GM04503 (cell line): ENCODE results near the gene CCDC187.

Experiments used
- DNase-seq: peaks from one replicate; pipeline ENCODE4 v3.0.0-alpha.2; 2012; ENCODE audit warnings: low read depth

The CCDC187 gene

DNA sequence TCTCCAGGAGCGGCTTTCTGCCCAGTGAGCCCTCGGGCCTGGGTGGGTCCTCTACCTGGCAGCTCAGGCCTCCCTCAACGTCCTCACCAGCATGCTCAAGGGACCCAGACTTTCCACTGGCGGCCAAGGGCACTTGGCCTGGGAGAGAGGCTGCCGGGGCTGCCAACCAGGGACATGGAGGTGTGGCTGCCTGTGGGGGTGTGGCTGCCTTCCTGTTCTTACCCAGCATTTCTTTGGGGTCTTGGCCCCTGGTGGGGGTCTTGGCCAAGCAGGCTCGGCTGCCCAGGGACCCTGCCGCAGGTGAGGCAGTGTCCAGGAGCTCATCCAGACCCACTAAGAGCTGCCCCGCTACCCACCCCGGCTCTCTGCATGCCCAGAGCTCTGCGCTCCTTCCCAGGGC is 51.0 kb downstream of the CCDC187 start:
- no peak for DNase-seq

DNA sequence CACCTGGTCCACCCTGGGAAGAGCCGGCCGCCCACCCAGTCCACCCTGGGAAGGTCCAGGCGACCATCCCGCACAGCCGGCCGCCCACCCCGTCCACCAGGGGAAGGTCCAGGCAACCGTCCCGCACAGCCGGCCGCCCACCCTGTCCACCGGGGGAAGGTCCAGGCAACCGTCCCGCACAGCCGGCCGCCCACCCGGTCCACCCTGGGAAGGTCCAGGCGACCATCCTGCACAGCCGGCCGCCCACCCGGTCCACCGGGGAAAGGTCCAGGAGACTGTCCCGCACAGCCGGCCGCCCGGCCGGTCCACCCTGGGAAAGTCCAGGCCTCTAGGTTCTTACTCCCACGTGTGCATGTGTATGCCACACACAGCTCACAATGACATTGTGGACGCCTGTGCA is 51.6 kb downstream of the CCDC187 start:
- DNase-seq, result no peak

DNA sequence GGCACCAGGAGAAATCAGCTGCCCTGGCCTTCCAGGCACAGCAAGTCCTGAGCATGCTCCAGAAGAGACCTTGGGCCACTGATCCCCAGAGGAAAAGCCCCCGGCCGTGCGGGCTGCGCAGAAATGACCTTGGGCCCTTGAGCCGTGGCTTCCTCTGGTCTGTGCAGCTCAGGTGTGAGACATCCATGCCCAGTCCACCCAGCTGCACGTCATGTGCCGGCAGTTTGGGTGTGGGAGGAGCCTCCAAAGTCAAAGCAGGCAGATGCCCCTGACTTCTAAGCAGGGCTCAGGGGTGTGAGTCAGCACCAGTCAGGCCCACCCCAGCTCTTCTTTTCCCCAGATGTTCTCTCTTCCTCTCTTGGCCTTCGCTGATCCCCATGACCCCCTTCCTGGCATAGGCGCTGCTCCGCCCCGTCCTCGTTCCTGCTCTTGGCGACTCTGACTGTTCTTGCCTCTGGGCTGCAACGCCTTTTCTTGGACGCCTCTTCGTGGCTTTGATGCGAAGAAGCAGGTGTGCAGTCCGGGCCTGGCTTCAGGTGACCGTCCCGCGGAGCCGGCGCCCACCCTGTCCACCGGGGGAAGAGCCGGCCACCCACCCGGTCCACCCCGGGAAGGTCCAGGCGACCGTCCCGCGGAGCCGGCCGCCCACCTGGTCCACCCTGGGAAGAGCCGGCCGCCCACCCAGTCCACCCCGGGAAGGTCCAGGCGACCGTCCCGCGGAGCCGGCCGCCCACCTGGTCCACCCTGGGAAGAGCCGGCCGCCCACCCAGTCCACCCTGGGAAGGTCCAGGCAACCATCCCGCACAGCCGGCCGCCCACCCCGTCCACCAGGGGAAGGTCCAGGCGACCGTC is 52.4 kb downstream of the CCDC187 start:
- no peak for DNase-seq

DNA sequence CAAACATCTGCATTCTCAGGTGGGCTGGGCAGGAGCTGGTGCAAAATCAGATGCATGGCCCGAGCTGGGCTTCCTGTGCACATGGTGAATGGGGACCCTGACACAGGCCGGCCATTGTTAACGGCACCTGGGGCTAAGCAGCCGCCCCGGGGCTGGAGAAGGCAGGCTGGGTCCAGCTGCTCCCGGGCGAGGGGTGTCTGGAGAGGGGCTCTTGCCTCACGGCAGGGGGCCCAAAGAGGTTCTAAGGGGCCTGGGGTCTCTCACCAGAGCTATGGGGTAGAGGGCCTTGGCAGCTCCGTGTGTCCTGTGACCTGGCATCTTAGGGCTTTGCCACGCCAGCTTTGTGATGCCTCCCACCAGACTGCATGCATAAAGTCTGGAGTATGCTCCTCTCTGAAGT is 53.2 kb downstream of the CCDC187 start:
- DNase-seq, result no peak

DNA sequence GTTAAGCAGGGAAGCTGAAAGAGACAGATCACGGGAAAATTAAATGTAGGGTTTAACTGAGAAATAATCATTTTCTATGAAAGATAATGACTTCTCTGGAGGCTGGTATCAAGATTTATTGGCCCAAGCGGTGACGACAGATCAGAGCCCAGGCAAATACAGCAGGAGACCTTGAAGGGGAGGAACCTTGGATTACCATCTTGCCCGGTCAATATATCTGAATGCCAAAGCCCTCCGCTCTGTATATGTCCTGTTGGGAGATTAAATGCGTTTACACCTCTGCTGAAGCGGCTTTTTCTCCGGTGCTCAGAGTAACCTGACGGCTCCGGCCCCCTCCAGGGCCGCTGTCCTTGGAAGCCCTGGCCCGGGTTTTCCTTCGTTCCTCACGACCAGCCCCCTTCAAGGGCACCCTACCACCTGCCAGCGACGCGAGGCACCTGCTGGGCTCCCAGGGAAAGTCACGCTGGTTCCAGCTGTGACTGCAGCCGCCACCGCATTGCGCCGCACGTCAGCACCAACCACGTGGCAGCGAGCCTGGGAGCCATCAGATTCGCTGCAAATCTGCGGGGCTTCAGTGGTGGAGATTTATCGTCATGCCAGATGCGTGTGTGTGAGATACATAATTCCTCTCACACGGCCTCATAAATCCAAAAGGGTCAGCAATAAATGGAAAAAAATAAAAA is 53.9 kb downstream of the CCDC187 start:
- no peak for DNase-seq

DNA sequence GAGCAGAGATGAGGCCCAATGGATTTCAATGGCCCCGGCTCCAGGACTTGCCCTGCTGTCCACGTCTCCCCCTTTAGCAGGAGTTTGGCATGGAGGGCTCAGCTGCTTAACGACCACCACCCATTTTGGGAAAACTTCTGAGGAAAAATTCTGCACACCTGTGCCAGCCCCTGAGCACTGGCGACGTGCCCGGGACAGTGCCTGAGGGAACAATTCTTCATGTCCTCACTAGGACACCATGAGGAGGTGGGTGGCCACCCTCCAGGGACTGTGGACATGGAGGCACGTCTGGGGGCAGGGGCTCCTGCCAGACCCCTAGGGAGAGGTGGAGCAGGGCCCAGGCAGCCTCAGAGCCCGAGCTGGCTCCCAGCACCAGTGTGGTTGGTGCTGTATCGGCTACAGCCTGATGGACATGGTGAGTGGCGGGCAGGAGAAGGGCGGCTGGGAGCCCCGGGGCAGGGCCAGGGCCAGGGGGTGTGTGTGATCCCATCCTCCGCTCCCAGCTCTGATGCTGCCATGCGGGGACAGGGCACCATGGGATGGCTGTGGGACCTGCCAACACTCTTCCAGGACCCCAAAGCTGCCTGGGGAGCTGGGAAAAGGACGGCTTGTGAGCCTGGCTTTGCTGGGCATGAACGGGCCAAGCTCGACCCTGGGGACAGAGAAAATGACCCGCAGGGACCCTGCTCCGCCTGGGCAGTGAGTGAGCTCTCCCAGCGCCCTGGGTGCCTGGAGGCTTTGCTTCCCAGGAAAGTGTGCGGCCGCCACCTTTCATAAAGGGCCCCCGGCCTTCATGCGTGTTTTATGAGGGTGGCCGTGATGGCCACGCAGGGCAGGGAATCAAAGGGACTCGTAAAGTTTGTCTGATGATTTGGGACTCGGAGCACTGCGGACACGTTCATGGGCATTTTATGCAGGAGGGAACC is 54.7 kb downstream of the CCDC187 start:
- no peak for DNase-seq

DNA sequence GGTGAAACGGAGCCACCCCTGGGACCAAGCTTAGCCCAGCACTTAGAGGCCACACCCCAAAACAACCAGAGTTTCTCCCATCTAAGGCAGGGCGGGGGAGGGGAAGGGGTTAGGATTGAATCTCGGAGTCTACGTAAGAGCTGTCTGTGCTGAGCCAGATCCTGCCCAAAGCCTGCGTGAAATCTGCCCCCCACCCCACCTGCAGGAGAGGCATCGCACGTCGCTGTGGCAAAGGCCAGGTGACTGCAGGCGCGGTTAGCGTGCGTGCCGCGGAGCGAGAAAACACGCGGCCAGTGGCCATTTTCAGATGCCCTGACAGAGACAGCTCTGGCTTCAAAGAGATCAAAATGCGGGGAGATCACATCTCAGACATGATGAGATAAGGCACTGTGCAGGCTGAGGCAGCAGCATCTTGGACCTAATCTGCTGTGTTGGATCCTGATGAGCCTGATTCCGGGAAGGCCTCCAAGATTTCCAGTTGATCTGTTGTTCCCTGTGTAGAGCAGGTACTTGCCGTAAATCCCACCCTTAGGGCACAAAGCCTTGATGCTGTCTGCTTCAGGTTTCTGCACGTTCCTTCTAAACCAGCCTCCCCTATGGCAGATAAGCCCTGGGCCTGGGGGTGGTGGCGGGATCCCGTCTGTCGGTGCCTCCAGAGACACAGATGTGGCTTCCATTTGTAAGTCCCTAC is 55.8 kb downstream of the CCDC187 start:
- DNase-seq, result no peak

DNA sequence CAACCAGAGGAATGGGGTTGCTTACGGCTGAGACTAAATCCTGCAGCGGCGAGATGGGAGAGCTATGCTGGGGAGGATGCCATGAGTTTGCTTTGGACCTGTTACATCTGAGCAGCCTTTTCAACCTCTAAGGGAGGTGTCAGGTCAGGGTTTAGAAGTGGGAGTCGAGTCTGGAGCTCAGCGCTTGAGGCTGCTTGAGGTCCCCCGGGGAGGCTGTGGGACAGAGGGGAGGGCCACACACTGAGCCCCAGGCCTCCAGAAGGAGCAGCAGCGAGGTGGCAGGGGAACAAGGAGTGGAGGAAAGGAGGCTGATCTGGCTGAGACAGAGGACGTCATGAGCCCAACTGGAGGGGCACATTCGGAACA is 56.4 kb downstream of the CCDC187 start:
- no peak for DNase-seq

DNA sequence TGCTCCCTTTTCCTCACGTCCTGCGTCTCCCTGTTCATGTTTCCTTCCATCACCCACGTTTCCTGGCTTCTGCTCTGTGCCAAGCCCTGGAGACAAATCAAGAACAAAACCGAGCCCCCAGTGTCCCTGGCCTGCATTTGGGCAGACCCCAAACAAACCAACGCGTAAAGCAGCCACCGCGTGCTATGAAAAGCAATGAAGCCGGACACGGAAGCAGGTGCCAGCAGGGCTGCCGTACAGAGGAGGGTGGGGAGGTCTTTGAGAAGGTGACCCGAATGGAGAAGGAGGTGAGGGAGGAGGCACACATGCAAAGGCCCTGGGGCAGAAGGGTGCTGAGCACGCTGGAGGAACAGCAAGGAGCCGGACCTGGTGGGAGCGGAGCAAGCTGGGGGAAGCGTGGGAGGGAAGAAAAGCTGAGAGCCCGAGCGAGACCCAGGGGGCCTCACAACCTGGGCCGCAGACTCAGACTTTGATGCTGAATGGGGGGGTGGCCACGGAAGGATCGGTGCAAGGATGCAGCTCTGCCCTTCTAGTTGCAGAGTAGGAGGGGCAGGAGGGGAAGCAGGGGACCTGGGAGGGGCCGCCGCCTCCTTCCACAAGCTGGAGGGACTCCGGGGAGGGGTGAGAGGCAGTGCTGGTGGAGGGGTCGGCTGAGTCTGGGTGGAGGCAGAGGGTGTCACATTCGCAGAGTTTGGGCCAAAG is 56.9 kb downstream of the CCDC187 start:
- DNase-seq, result no peak

DNA sequence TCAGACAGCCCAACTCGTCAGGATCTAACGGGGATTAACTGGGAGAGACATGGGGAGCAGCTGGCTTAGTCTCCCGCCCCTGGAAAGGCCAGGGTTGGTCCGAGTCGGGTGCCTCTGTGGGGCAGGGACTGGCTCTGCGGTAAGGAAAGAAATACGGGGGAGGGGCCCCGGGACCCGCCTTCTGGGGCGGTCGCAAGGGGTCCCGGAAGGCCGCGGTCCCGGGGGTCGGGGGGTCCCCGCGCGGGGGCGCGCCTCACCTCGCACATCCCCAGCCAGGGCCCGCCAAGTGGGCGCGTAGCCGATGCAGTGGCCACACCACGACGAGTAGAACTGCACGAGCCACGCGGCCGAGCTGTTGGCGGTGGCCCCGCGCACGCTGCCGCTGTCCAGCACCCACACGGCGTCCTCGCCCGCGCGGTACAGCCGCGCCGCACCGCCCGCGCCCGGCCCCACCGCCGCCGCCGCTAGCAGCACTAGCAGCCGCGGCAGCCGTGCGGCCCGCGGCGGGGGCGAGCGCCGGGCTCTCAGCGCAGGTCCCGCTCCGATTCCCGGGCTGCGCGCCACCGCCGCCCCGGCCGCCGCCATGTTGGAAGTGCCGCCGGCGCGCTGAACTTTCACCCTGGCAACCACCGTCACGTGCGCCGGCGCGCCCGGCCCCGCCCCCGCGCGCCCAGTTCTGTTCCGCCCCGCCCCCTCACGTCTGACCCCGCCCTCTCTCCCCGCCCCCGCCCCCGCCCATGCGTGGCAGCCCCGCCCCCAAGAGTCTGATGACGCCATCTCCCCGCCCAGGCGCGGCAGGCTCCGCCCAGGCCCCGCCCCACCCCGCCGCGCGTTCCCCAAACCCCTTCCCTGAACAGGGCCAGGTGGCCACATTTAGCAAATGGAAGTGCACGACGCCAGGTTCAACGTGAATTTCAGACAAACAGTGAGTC is 58.4 kb downstream of the CCDC187 start, which contains the start of gene QSOX2:
Gene QSOX2 (minus strand): TSS at position 594 of the 932 bp plus-strand sequence. CDS start 9 bp downstream, at position 585.
- no peak for DNase-seq

DNA sequence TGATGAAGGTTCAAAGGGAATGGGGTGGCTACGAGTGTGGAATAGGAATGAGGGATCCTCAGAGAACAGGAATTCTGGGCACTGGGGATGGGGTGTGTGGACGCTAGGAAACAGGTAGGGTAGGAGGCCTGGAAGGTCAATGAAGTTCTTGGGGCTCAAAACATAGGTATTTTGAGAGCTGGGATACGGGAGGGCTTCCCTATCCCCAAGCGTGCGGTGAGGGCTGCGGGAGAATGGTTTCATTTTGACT is 59.0 kb downstream of the CCDC187 start:
- DNase-seq, result no peak

DNA sequence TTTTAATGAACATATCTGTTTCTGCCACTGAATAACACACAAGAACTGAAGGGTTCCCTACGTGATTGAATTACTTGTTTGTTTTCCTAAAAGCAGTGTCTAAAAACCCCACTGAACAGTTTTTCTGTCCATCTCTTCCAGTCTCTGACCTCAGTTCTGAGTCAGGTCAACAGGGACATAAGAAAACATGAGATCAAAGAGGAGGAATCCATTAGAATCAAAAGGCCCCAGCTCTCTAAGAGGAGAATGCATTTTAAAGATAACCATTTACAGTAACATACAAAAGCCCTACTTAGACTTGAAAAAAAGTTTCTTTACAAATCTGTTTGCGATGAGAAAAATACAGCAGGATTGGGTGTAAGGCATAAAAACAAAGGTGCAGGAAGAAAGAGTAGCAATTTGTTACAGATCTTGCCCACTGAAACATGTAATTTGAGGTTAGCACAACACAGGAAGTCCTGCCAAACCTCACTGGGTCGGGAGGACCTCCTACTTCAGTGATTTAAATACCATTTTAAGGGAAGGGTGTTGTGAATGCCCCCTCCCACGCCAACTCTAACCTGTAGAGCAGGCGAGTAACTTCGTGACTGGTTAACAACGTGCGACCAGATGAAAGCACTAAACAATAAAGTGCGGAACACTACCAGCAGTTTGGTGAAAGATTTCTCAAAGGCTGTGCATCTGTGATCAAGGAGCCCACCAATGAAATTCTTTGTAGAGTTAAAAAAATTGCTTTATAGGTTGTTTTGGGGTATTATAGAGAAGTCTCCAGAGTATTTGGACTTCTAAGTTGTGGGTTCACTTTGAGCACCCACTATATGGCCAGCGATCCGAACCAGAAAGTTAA is 59.5 kb downstream of the CCDC187 start:
- no peak for DNase-seq

DNA sequence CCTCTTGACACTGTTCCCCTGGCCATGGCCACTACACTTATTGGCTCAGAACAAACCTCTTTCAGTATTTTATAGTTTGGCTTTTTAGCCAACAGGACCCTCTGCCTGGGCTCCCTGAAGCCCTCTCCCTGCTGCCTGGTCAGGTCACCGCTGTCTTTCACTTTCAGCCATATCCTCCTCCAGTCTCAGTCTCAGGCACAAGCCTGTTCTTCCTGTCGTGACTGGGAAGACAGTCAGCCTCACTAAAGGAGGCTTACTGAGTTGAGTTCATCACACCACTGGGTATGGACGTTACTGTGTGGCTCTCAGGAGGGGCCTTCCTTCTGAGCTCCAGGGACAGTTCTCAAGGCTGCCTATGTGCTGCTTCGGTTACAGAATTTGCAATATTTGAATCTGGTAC is 60.3 kb downstream of the CCDC187 start:
- DNase-seq, result no peak

DNA sequence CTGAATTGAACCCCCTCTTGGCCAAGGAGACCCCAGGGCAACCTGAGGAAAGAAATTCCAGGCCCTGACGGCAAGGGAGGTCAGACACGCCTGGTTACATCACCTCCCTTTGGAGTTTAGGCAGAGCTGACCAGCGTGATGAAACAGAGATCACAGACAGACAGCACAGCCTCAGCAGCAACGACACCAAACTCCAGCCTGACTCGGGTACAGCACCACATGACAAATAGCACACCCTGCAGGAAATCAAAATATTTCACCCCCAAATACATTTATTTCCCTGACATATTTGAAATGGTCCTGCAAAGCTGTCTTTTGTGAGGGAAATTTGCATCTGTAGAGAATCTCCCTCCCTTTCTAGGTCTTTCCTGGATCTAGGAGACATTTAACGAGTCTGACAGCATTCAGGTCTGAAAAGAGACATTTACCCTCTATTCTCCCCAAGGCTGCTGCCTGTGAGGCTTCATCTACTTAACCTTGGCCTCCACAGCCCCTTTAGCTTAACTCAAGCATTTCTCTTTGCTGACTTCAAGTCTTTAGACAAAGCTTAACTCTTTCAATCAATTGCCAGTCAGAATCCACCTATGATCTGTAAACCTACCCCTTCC is 60.9 kb downstream of the CCDC187 start:
- DNase-seq, result no peak

DNA sequence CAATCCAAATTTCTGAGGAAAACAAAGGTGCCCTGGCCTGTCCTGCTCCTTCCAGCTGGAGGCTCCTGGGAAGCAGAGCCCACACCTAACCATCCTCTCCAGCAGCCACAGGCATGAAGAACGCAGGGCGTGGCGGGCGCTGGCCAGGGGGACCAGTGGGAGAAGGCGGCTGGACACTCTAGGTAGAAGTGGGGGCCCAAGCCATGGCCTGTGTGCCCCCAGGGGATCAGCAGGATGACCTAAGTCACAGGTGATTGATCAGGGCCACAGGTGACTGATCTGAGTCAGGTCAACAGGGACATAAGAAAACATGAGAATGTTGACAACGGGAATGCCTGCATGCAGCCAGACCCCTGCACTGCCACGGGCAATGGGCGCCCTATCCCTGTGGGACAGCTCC is 61.6 kb downstream of the CCDC187 start:
- no peak for DNase-seq

DNA sequence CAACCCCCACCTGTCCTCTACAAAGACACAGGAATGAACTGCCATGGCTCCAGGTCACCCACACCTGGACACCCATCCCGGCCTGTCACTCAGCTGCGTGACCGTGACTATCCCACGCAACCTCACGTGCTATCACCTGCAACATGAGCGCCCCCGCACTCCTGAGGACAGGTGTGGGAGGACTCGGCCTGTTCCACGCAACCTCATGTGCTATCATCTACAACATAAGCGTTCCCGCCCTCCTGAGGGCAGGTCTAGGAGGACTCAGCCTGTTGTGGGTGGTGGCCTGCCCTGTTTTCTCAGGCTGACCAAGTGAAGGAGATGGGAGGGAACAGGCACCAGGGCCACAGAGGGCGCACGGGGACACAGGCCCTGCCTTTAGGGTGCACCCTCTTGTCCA is 62.4 kb downstream of the CCDC187 start:
- DNase-seq, result no peak

DNA sequence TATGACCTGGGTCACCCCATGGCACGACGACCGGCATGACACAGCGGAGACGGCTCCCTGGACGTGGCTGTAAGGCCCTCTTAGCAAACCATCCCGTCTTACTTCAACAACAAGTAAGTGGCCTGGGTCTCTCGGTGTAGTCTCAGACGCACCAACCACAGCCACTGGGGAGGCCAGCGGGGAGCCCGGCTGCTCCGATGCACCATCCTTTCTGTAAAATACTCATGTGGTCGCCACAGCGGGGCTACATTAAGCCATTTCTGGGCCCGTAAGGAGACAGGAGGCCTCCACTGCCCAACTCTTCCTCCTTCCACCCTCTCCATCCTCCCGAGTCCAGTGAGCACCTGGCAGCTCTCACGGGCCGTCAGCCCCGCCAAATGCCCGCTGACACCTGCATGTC is 63.0 kb downstream of the CCDC187 start:
- no peak for DNase-seq

DNA sequence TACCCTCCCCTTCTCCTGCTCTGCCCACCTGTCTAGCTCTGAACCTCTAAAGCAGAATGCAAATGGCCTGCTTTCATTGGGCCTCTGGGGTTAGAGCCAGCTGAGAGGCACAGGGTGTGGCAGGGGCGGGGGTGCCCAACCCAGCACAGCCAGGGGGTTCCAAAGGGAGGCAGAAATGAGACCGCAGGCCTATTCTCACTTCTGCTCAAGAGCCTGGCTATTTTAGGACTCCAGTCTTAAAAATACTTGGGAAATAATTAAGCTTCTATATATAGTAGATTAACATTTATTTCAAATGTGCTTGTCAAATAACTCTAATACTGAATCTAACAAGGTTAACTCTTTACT is 63.9 kb downstream of the CCDC187 start:
- no peak for DNase-seq
